ENCODE measurements around the gene TNNI2. TPM values are rescaled to one million over a fixed set of nuclear protein-coding genes. Genes with fewer than 3 reads are reported as not detected.

Gene TNNI2
- polyA plus RNA-seq, 1 donor from 2014 or later: not detected

- H3K36me3 ChIP-seq (ENCODE audit: insufficient read depth, low read length): no peaks in the 10 kb centered on the region
- H3K9me3 ChIP-seq (ENCODE audit: low read length): no peaks in the 10 kb centered on the region
- no peaks in the 10 kb centered on the region for H4K20me1 ChIP-seq (ENCODE audit: insufficient read depth)
- H3F3A ChIP-seq (ENCODE audit: insufficient read depth, low read length, poor library complexity, severe bottlenecking): no peaks in the 10 kb centered on the region
- no peak overlapping the region for H3K4me2 ChIP-seq (ENCODE audit: low read length)
- no peak overlapping the region for H2AFZ ChIP-seq (ENCODE audit: low read depth, low read length)
- no peaks in the 10 kb centered on the region for H3K79me2 ChIP-seq (replicated peaks; ENCODE audit: insufficient read depth, low read length)
- TF ChIP-seq TAF1 (IDR thresholded peaks at IDR 0.05; ENCODE audit: low read depth) (no peak), EP300 (conservative IDR thresholded peaks at IDR 0.05; ENCODE audit: poor library complexity, severe bottlenecking) (no peak), MXI1 (conservative IDR thresholded peaks at IDR 0.05; ENCODE audit: poor library complexity, severe bottlenecking) (no peak), EZH2 (IDR thresholded peaks at IDR 0.05; ENCODE audit: borderline replicate concordance, insufficient read depth, low read length, poor library complexity, severe bottlenecking) (no peak), SMC3 (conservative IDR thresholded peaks at IDR 0.05; ENCODE audit: poor library complexity) (no peak)
- no peak overlapping the region for H3K9ac ChIP-seq (ENCODE audit: low read length)
- no peaks in the 10 kb centered on the region for H3K27me3 ChIP-seq (ENCODE audit: insufficient read depth, low read depth, low read length)
- H3K4me3 ChIP-seq (ENCODE audit: low read length): no peak overlapping the region
- H3K27ac ChIP-seq (ENCODE audit: low read length): no peak overlapping the region
- no peaks in the 10 kb centered on the region for H3K9me2 ChIP-seq (ENCODE audit: insufficient read depth, low read length)
Observed at GRCh38 chr11:1858154-1858553, 19.4 kb downstream of the TNNI2 start.

- Histone ChIP-seq H3K27ac (ENCODE audit: low read length) (no peak overlapping the region), H3F3A (ENCODE audit: insufficient read depth, low read length, poor library complexity, severe bottlenecking) (no peaks in the 10 kb centered on the region), H3K4me3 (ENCODE audit: low read length) (no peak overlapping the region), H3K9ac (ENCODE audit: low read length) (no peak overlapping the region), H3K79me2 (replicated peaks; ENCODE audit: insufficient read depth, low read length) (no peaks in the 10 kb centered on the region), H4K20me1 (ENCODE audit: insufficient read depth) (no peaks in the 10 kb centered on the region), H3K4me2 (ENCODE audit: low read length) (no peak overlapping the region), H3K9me2 (ENCODE audit: insufficient read depth, low read length) (no peaks in the 10 kb centered on the region), H3K9me3 (ENCODE audit: low read length) (no peaks in the 10 kb centered on the region), H3K27me3 (ENCODE audit: insufficient read depth, low read depth, low read length) (no peaks in the 10 kb centered on the region), H3K36me3 (ENCODE audit: insufficient read depth, low read length) (no peaks in the 10 kb centered on the region), H2AFZ (ENCODE audit: low read depth, low read length) (no peak overlapping the region)
- no peak for TF ChIP-seq EP300 (conservative IDR thresholded peaks at IDR 0.05; ENCODE audit: poor library complexity, severe bottlenecking)
- no peak for TF ChIP-seq TAF1 (IDR thresholded peaks at IDR 0.05; ENCODE audit: low read depth)
- no peak for TF ChIP-seq RAD21 (conservative IDR thresholded peaks at IDR 0.05)
Observed at GRCh38 chr11:1858576-1858975, 19.8 kb downstream of the TNNI2 start.

GRCh38 chr11:1859004-1859403 lies 20.2 kb downstream of the TNNI2 start:
- TF ChIP-seq EZH2 (IDR thresholded peaks at IDR 0.05; ENCODE audit: borderline replicate concordance, insufficient read depth, low read length, poor library complexity, severe bottlenecking) (no peak), RAD21 (conservative IDR thresholded peaks at IDR 0.05) (no peak), TAF1 (IDR thresholded peaks at IDR 0.05; ENCODE audit: low read depth) (no peak), SMC3 (conservative IDR thresholded peaks at IDR 0.05; ENCODE audit: poor library complexity) (no peak), REST (IDR thresholded peaks at IDR 0.05; ENCODE audit: borderline replicate concordance) (no peak), EP300 (conservative IDR thresholded peaks at IDR 0.05; ENCODE audit: poor library complexity, severe bottlenecking) (no peak), CTCF (IDR thresholded peaks at IDR 0.05; ENCODE audit: poor library complexity, severe bottlenecking) (no peak)
- H3K4me3 ChIP-seq (ENCODE audit: low read length): no peak overlapping the region
- H4K20me1 ChIP-seq (ENCODE audit: insufficient read depth): no peaks in the 10 kb centered on the region
- no peak overlapping the region for H3K27ac ChIP-seq (ENCODE audit: low read length)
- no peaks in the 10 kb centered on the region for H3K9me3 ChIP-seq (ENCODE audit: low read length)
- no peak overlapping the region for H2AFZ ChIP-seq (ENCODE audit: low read depth, low read length)
- H3K36me3 ChIP-seq (ENCODE audit: insufficient read depth, low read length): no peaks in the 10 kb centered on the region
- H3K27me3 ChIP-seq (ENCODE audit: insufficient read depth, low read depth, low read length): no peaks in the 10 kb centered on the region
- no peaks in the 10 kb centered on the region for H3K9me2 ChIP-seq (ENCODE audit: insufficient read depth, low read length)
- H3K4me2 ChIP-seq (ENCODE audit: low read length): no peak overlapping the region
- no peak overlapping the region for H3K9ac ChIP-seq (ENCODE audit: low read length)
- no peaks in the 10 kb centered on the region for H3F3A ChIP-seq (ENCODE audit: insufficient read depth, low read length, poor library complexity, severe bottlenecking)
- H3K79me2 ChIP-seq (replicated peaks; ENCODE audit: insufficient read depth, low read length): no peaks in the 10 kb centered on the region
